ENCODE data around the gene MSANTD1. TPM values are rescaled to one million over a fixed set of nuclear protein-coding genes. Genes with fewer than 3 reads are reported as not detected.

Gene MSANTD1
- total and polyA plus RNA-seq, 2 donors (not counting 1 experiment from before 2014, with no cell fraction given) = 0.78 to 5.5 TPM

DNA sequence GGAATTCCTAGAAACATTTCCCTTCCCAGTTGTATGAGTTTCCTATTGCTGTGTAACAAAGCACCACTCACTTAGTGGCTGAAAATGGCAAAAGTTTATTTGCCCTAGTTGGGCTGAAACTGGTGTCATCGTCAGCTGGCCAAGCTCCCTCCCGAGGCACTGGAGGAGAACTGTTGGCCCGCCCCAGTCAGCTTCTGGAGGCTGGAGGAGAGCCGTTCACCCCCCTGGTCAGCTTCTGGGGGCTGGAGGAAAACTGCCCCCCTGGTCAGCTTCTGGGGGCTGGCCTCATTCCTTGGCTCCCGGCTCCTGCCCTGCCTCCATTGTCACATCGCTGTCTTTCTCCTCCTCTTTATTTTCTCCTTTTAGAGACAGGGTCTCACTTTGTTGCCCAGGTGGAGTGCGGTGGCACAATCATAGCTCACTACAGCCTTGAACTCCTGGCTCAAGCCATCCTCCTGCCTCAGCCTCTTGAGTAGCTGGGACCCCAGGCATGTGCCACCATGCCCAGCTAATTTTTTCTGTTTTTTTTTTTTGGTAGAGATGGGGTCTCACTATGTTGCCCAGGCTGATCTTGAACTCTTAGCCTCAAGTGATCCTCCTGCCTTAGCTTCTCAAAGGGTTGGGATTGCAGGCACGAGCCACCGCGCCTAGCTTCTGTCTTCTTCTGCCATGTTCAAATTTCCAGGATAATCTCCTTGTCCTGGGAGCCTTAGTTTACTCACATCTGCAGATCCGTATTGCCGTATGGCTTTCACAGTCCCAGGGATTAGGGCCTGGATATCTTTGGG lies 47.1 kb downstream of the MSANTD1 start:
- TF ChIP-seq EZH2 (IDR thresholded peaks at IDR 0.05; ENCODE audit: borderline replicate concordance, insufficient read depth, low read depth, low read length, poor library complexity, severe bottlenecking) = no peak
- TF ChIP-seq, protein P1, sequence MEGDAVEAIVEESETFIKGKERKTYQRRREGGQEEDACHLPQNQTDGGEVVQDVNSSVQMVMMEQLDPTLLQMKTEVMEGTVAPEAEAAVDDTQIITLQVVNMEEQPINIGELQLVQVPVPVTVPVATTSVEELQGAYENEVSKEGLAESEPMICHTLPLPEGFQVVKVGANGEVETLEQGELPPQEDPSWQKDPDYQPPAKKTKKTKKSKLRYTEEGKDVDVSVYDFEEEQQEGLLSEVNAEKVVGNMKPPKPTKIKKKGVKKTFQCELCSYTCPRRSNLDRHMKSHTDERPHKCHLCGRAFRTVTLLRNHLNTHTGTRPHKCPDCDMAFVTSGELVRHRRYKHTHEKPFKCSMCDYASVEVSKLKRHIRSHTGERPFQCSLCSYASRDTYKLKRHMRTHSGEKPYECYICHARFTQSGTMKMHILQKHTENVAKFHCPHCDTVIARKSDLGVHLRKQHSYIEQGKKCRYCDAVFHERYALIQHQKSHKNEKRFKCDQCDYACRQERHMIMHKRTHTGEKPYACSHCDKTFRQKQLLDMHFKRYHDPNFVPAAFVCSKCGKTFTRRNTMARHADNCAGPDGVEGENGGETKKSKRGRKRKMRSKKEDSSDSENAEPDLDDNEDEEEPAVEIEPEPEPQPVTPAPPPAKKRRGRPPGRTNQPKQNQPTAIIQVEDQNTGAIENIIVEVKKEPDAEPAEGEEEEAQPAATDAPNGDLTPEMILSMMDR (IDR thresholded peaks at IDR 0.05) = no peak
- no peaks in the 10 kb centered on the region for H3K36me3 ChIP-seq (replicated peaks in 1 of 2; ENCODE audit: control extremely low read depth in 1 of 2, control insufficient read depth in 1 of 2, extremely low read depth in 1 of 2, insufficient read depth in 2 of 2, low read length in 1 of 2)
- POLR2A ChIA-PET = no interaction called here
- H3K79me2 ChIP-seq (ENCODE audit: control insufficient read depth, insufficient read depth, low read length) = no peaks in the 10 kb centered on the region
- 86% methylated on average over 12 of the region's 12 CpGs for WGBS (ENCODE audit: insufficient coverage)
- Mint-ChIP-seq H3K9me3 (ENCODE audit: insufficient read depth) (no peaks in the 10 kb centered on the region), H3K4me1 (peaks cover 14% of the 10 kb centered on the region), H3K27ac (no peak overlapping the region), H3K27me3 (peaks cover 4% of the 10 kb centered on the region), H3K4me3 (peak overlapping the region; percentile 37)
- CTCF ChIA-PET = interaction anchor here (0.7 kb wide), 1 partner anchor 50 kb away, joined by 4 read pairs; no protein-coding TSS in a partner anchor
- DNase-seq (no peak), ATAC-seq (ENCODE audit: low read depth) (no peak)
- no peak overlapping the region for H3K27ac ChIP-seq (ENCODE audit: low read length in 2 of 2)
- no peak overlapping the region for H3K4me2 ChIP-seq (replicated peaks; ENCODE audit: low read depth, low read length, poor library complexity, severe bottlenecking)
- no peak overlapping the region for H2AFZ ChIP-seq (ENCODE audit: insufficient read depth, low read depth, low read length, poor library complexity, severe bottlenecking)
- H3K9me3 ChIP-seq (ENCODE audit: control extremely low read depth in 1 of 3, control insufficient read depth in 2 of 3, insufficient read depth in 1 of 3, low read length in 2 of 3) = peaks cover 0 to 7% (median 0%) of the 10 kb centered on the region in 3 donors
- no peaks in the 10 kb centered on the region for H4K20me1 ChIP-seq (ENCODE audit: control insufficient read depth, insufficient read depth, low read length, poor library complexity, severe bottlenecking)
- H3K4me3 ChIP-seq (ENCODE audit: control extremely low read depth in 1 of 5, extremely low read depth in 1 of 5, insufficient read depth in 1 of 5, low read depth in 2 of 5, low read length in 4 of 5) = no peak overlapping the region
- peaks cover 7 to 17% of the 10 kb centered on the region in 2 donors for H3K4me1 ChIP-seq (ENCODE audit: control insufficient read depth in 2 of 2, insufficient read depth in 2 of 2, low read length in 2 of 2)
- intact Hi-C loops (cut with micrococcal nuclease) = no loop called here
- H3K9ac ChIP-seq (ENCODE audit: low read length) = no peak overlapping the region
- peaks cover 0 to 10% (median 3%) of the 10 kb centered on the region in 4 experiments for H3K27me3 ChIP-seq (replicated peaks in 1 of 4; ENCODE audit: control extremely low read depth in 1 of 4, control insufficient read depth in 3 of 4, insufficient read depth in 4 of 4, low read length in 3 of 4)

DNA sequence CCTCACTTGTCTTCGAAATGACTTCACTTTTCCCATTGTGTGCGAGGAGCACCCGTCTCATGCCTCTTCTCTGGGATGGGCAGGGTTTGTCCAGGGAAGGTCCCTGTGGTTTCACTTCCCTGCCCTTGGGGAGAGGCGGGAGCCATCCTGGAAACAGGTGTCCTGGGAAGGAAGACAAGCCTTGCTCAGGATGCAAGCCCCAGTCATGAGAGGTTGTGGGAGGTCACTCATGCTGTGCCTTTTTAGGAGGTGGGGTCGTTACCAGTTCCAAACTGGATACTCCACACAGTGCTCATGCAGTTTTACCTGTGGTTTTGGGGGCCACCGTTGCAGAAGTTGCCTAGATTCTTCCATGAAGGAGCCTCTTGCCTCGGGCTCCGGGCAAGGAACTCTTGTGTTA lies 47.7 kb downstream of the MSANTD1 start:
- Histone ChIP-seq H3K36me3 (replicated peaks in 1 of 2; ENCODE audit: control extremely low read depth in 1 of 2, control insufficient read depth in 1 of 2, extremely low read depth in 1 of 2, insufficient read depth in 2 of 2, low read length in 1 of 2) (no peaks in the 10 kb centered on the region), H3K4me3 (ENCODE audit: control extremely low read depth in 1 of 5, extremely low read depth in 1 of 5, insufficient read depth in 1 of 5, low read depth in 2 of 5, low read length in 4 of 5) (no peak overlapping the region), H3K9me3 (ENCODE audit: control extremely low read depth in 1 of 3, control insufficient read depth in 2 of 3, insufficient read depth in 1 of 3, low read length in 2 of 3) (peaks cover 0 to 3% (median 0%) of the 10 kb centered on the region in 3 donors), H3K27ac (ENCODE audit: low read length in 2 of 2) (no peak overlapping the region), H2AFZ (ENCODE audit: insufficient read depth, low read depth, low read length, poor library complexity, severe bottlenecking) (no peak overlapping the region), H3K27me3 (replicated peaks in 1 of 4; ENCODE audit: control extremely low read depth in 1 of 4, control insufficient read depth in 3 of 4, insufficient read depth in 4 of 4, low read length in 3 of 4) (peaks cover 0 to 5% (median 2%) of the 10 kb centered on the region in 4 experiments), H3K9ac (ENCODE audit: low read length) (no peak overlapping the region), H3K4me2 (replicated peaks; ENCODE audit: low read depth, low read length, poor library complexity, severe bottlenecking) (no peak overlapping the region), H3K79me2 (ENCODE audit: control insufficient read depth, insufficient read depth, low read length) (no peaks in the 10 kb centered on the region), H3K4me1 (ENCODE audit: control insufficient read depth in 2 of 2, insufficient read depth in 2 of 2, low read length in 2 of 2) (peaks cover 8 to 18% of the 10 kb centered on the region in 2 donors), H4K20me1 (ENCODE audit: control insufficient read depth, insufficient read depth, low read length, poor library complexity, severe bottlenecking) (no peaks in the 10 kb centered on the region)
- H3K4me3 Mint-ChIP-seq = no peak overlapping the region
- ATAC-seq (ENCODE audit: low read depth) = no peak
- WGBS (ENCODE audit: insufficient coverage) = 96% methylated on average over 5 of the region's 8 CpGs
- DNase-seq = no peak
- ChIA-PET POLR2A (no interaction called here), CTCF (no interaction called here)
- H3K27ac Mint-ChIP-seq = no peak overlapping the region
- intact Hi-C loops (cut with micrococcal nuclease) = no loop called here
- H3K27me3 Mint-ChIP-seq = peaks cover 2% of the 10 kb centered on the region
- peaks cover 17% of the 10 kb centered on the region for H3K4me1 Mint-ChIP-seq
- H3K9me3 Mint-ChIP-seq (ENCODE audit: insufficient read depth) = no peaks in the 10 kb centered on the region
- no peak for TF ChIP-seq EZH2 (IDR thresholded peaks at IDR 0.05; ENCODE audit: borderline replicate concordance, insufficient read depth, low read depth, low read length, poor library complexity, severe bottlenecking)
- TF ChIP-seq, protein P1 (IDR thresholded peaks at IDR 0.05) = no peak

All from B cell (primary cell).